SK-N-SH (cell line): Measurements from ENCODE around the gene ATP6V0E1. TPM values are rescaled to one million over a fixed set of nuclear protein-coding genes. Genes with fewer than 3 reads are reported as not detected.

Experiments used
- CTCF ChIA-PET: fragments of 300-600, 350-600 bp; formaldehyde crosslinking; extraction: SDS; loops from one replicate; lab custom pipeline; 2021; lab: Yijun Ruan, JAX
- POLR2A ChIA-PET: fragments of 350-600 bp; sonication (Branson Sonifier 250); formaldehyde crosslinking; extraction: SDS; loops from one replicate; lab custom pipeline; 2020; ENCODE audit warnings: antibody characterized with exemption, inconsistent platforms; lab: Yijun Ruan, JAX
- DNase-seq: peaks from one replicate; pipeline ENCODE4 v3.0.0; 2012
- H2AFZ ChIP-seq: fragments of 200-600 bp; sonication (generic); 2 replicates; pipeline ENCODE4 v1.8.1; 2016; ENCODE audit warnings: antibody characterized with exemption, mild to moderate bottlenecking, low read depth
- H3F3A ChIP-seq: fragments of 200-600 bp; sonication (generic); replicated peaks from 2 replicates; pipeline ENCODE3; 2016; ENCODE audit warnings: antibody characterized with exemption, mild to moderate bottlenecking; ENCODE audit not compliant: insufficient read depth
- H3K27ac ChIP-seq, 2 experiments: fragments of 200-500 bp in 1 of 2; fragments of 200-600 bp in 1 of 2; sonication (Bioruptor generic) in 1 of 2; sonication (generic), shearing (Covaris generic) in 1 of 2; 2 replicates each; pipeline versions ENCODE4 v1.5.1 to v1.6.1; 2014 to 2016; ENCODE audit warnings: low read depth in 2 of 2, inconsistent platforms in 1 of 2, low read length in 1 of 2, mild to moderate bottlenecking in 1 of 2, mixed read lengths in 1 of 2
- H3K27me3 ChIP-seq: fragments of 200-600 bp; sonication (generic), shearing (Covaris generic); 2 replicates; pipeline ENCODE4 v1.6.1; 2016; ENCODE audit warnings: mixed run types; ENCODE audit not compliant: insufficient read depth
- H3K36me3 ChIP-seq, 2 experiments: fragments of 200-500 bp in 1 of 2; fragments of 200-600 bp in 1 of 2; sonication (Bioruptor generic) in 1 of 2; sonication (generic) in 1 of 2; replicated peaks in 1 of 2; 2 replicates each; pipeline versions ENCODE3 to v1.5.1; 2014 to 2016; ENCODE audit warnings: low read length in 1 of 2, mild to moderate bottlenecking in 1 of 2; ENCODE audit not compliant: insufficient read depth in 2 of 2, control insufficient read depth in 1 of 2
- H3K4me1 ChIP-seq, 2 experiments: fragments of 200-500 bp in 1 of 2; fragments of 200-600 bp in 1 of 2; sonication (Bioruptor generic) in 1 of 2; sonication (generic), shearing (Covaris generic) in 1 of 2; 2 replicates each; pipeline versions ENCODE4 v1.5.1 to v1.6.1; 2014 to 2016; ENCODE audit warnings: low read depth in 1 of 2, low read length in 1 of 2, mixed run types in 1 of 2; ENCODE audit not compliant: insufficient read depth in 2 of 2, control insufficient read depth in 1 of 2
- H3K4me2 ChIP-seq: fragments of 200-600 bp; sonication (generic), shearing (Covaris generic); 2 replicates; pipeline ENCODE4 v1.6.1; 2017; ENCODE audit warnings: mixed run types
- H3K4me3 ChIP-seq, 2 experiments: fragments of 200-500 bp in 1 of 2; fragments of 200-600 bp in 1 of 2; sonication (Bioruptor generic) in 1 of 2; sonication (generic), shearing (Covaris generic) in 1 of 2; 2 replicates each; pipeline versions ENCODE4 v1.5.1 to v1.8.1; 2014 to 2016; ENCODE audit warnings: low read depth in 2 of 2, inconsistent platforms in 1 of 2, low read length in 1 of 2, mild to moderate bottlenecking in 1 of 2, mixed read lengths in 1 of 2, moderate library complexity in 1 of 2
- H3K79me2 ChIP-seq: fragments of 200-600 bp; sonication (generic); 2 replicates; pipeline ENCODE4 v1.8.1; 2017; ENCODE audit warnings: mild to moderate bottlenecking; ENCODE audit not compliant: insufficient read depth
- H3K9ac ChIP-seq: fragments of 200-600 bp; sonication (generic); 2 replicates; pipeline ENCODE4 v1.6.1; 2017; ENCODE audit warnings: mixed run types
- H3K9me2 ChIP-seq: fragments of 200-600 bp; sonication (generic); 2 replicates; pipeline ENCODE4 v1.6.1; 2017; ENCODE audit warnings: mixed run types
- H3K9me3 ChIP-seq: fragments of 200-600 bp; sonication (generic); 2 replicates; pipeline ENCODE4 v1.6.1; 2017; ENCODE audit warnings: mixed run types, mild to moderate bottlenecking, moderate library complexity
- H4K20me1 ChIP-seq: fragments of 200-600 bp; sonication (generic); 2 replicates; pipeline ENCODE4 v1.6.1; 2017; ENCODE audit warnings: mild to moderate bottlenecking, mixed run types; ENCODE audit not compliant: insufficient read depth
- CHD2 ChIP-seq: fragments of 150-350 bp; IDR thresholded peaks from 2 replicates; pipeline ENCODE4 v1.6.1; 2018; ENCODE audit warnings: low read length; ENCODE audit not compliant: partially characterized antibody
- GABPA ChIP-seq: IDR thresholded peaks from 2 replicates; pipeline ENCODE4 v1.4.0; 2012; ENCODE audit warnings: low read depth, mild to moderate bottlenecking
- GATA2 ChIP-seq: sonication (generic); formaldehyde crosslinking; IDR thresholded peaks from 2 replicates; pipeline ENCODE4 v1.5.0; 2020; ENCODE audit warnings: mild to moderate bottlenecking, missing genetic modification reagents
- JUND ChIP-seq: IDR thresholded peaks from 2 replicates; pipeline ENCODE4 v1.4.0; 2012
- MXI1 ChIP-seq: IDR thresholded peaks from 2 replicates; pipeline ENCODE4 v1.6.1; 2012; ENCODE audit warnings: mild to moderate bottlenecking, low read depth, low read length, improper control_type of control experiment
- NFIC ChIP-seq: IDR thresholded peaks from 2 replicates; pipeline ENCODE4 v1.4.0; 2012; ENCODE audit warnings: borderline replicate concordance
- NRF1 ChIP-seq: IDR thresholded peaks from 2 replicates; pipeline ENCODE4 v1.6.1; 2012; ENCODE audit warnings: low read depth, mild to moderate bottlenecking, low read length
- RCOR1 ChIP-seq: fragments of 150-350 bp; IDR thresholded peaks from 2 replicates; pipeline ENCODE4 v1.6.1; 2017; ENCODE audit warnings: antibody characterized with exemption, low read length
- REST ChIP-seq: IDR thresholded peaks from 2 replicates; pipeline ENCODE4 v1.6.1; 2012; ENCODE audit warnings: mild to moderate bottlenecking, low read depth, low read length, moderate library complexity
- SMC3 ChIP-seq: IDR thresholded peaks from 2 replicates; pipeline ENCODE4 v1.6.1; 2012; ENCODE audit warnings: low read depth, low read length, improper control_type of control experiment
- TAF1 ChIP-seq: IDR thresholded peaks from 2 replicates; pipeline ENCODE4 v1.6.1; 2012; ENCODE audit warnings: low read depth, mild to moderate bottlenecking, low read length, moderate library complexity, borderline replicate concordance
- TCF12 ChIP-seq: IDR thresholded peaks from 2 replicates; pipeline ENCODE4 v1.4.0; 2012
- YY1 ChIP-seq: IDR thresholded peaks from 2 replicates; pipeline ENCODE4 v1.4.0; 2012; ENCODE audit warnings: low read depth, mild to moderate bottlenecking
- ZBTB33 ChIP-seq: IDR thresholded peaks from 2 replicates; pipeline ENCODE4 v1.4.0; 2012; ENCODE audit warnings: low read depth, borderline replicate concordance
- WGBS: methylation state at CpG from one replicate; pipeline ENCODE4 v1.1.6; 2017; ENCODE audit warnings: low lambda C conversion rate; 5-methylcytosine and 5-hydroxymethylcytosine counted together
- polyA plus RNA-seq, 3 experiments: library from polyadenylated mRNA; depleted of rRNA; stranded (reverse); fragments of >200 nt; gene quantifications; 2 replicates each; pipeline ENCODE4 v1.2.3, GENCODE V29; 2012
- TF ChIP-seq, protein P1 (sequence below): IDR thresholded peaks from 2 replicates; pipeline ENCODE4 v1.4.0; 2012; ENCODE audit warnings: low read depth

ATP6V0E1 gene
- polyA plus RNA-seq, 1 of the 3 experiments (the other 2 are of a cell fraction), result 243 TPM

GRCh38 chr5:173041881-173042762 lies 58.6 kb downstream of the ATP6V0E1 start:
- WGBS, result 90% methylated on average over 7 of the region's 7 CpGs
- Histone ChIP-seq H3K27ac (no peak overlapping the region), H3K4me2 (no peak overlapping the region), H2AFZ (no peak overlapping the region), H4K20me1 (no peaks in the 10 kb centered on the region), H3K4me3 (no peak overlapping the region), H3K4me1 (no peaks in the 10 kb centered on the region), H3F3A (no peaks in the 10 kb centered on the region), H3K27me3 (no peaks in the 10 kb centered on the region), H3K9me2 (no peaks in the 10 kb centered on the region), H3K36me3 (no peaks in the 10 kb centered on the region), H3K9me3 (no peaks in the 10 kb centered on the region; the same call in 1 of the 2 replicates), H3K9ac (no peak overlapping the region), H3K79me2 (peaks cover 3% of the 10 kb centered on the region; the same call in 1 of the 2 replicates)
- TF ChIP-seq ZBTB33, result no peak
- no peak for TF ChIP-seq YY1
- no peak for TF ChIP-seq GABPA
- no peak for TF ChIP-seq TAF1
- no peak for TF ChIP-seq REST
- no peak for TF ChIP-seq CHD2
- no peak for TF ChIP-seq RCOR1
- DNase-seq, result no peak
- POLR2A ChIA-PET, result no interaction called here
- CTCF ChIA-PET, result no interaction called here

- Histone ChIP-seq H3K4me1 (no peaks in the 10 kb centered on the region), H3K4me3 (no peak overlapping the region), H3K27ac (no peak overlapping the region), H2AFZ (no peak overlapping the region), H4K20me1 (no peaks in the 10 kb centered on the region), H3K9ac (no peak overlapping the region), H3K9me3 (no peaks in the 10 kb centered on the region; the same call in 1 of the 2 replicates), H3K4me2 (no peak overlapping the region), H3K79me2 (no peaks in the 10 kb centered on the region), H3F3A (no peaks in the 10 kb centered on the region), H3K36me3 (no peaks in the 10 kb centered on the region), H3K27me3 (no peaks in the 10 kb centered on the region), H3K9me2 (no peaks in the 10 kb centered on the region)
- TF ChIP-seq NFIC (no peak), TCF12 (no peak), MXI1 (no peak), SMC3 (no peak), JUND (no peak), NRF1 (no peak), REST (no peak), GATA2 (CRISPR knock-in tag) (no peak)
- TF ChIP-seq, protein P1, sequence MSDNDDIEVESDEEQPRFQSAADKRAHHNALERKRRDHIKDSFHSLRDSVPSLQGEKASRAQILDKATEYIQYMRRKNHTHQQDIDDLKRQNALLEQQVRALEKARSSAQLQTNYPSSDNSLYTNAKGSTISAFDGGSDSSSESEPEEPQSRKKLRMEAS, result no peak
- WGBS, result 92% methylated on average over 3 of the region's 3 CpGs
- no peak for DNase-seq
- POLR2A ChIA-PET, result no interaction called here
- CTCF ChIA-PET, result no interaction called here
These were observed 59.2 kb downstream of the ATP6V0E1 start for GRCh38 chr5:173042763-173043107.
